Measurements from ENCODE around the gene LARP1. TPM values are rescaled to one million over a fixed set of nuclear protein-coding genes. Genes with fewer than 3 reads are reported as not detected.

LARP1 gene
- total and polyA plus RNA-seq, 9 of the 15 experiments (the other 6 are each of a cell fraction or from before 2014, with no cell fraction given): 22.6 to 300 (median 92.0) TPM

DNA sequence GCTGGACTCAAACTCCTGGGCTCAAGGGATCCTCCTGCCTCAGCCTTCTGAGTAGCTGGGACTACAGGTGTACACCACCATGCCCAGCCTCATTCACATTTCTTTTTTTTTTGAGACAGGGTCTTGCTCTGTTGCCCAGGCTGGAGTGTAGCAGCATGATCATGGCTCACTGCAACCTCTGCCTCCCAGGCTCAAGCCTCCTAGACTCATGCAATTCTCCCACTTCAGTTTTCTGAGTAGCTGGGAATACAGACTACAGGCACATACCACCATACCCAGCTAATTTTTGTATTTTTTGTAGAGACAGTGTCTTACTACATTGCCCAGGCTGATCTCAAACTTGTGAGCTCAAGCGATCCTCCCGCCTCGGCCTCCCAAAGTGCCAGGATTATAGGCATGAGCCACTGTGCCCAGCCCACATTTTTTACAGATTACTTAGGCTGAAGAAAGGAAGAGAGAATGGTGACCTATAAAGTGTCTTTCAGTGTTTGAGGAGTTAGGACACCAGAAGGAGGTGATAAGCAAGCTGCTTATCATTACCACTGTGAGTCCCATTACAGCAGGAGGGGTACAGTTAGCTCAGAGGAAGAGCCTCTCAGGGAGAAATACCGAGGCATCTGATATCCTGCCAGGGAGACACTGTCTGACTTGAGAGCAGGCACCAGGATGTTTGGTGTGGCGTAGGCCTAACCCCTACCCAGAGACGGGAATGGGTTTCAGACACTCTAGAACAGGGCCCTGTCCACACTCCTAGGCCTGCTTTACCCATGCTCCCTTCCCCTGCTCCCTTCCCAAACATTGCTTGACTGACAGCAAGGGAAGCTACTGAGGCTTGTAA, 85.5 kb downstream of the LARP1 start (continued):
- TF ChIP-seq ERF (CRISPR knock-in tag; IDR thresholded peaks at IDR 0.05) (peak; percentile 65; the same call in 1 of the 2 replicates), KLF16 (IDR thresholded peaks at IDR 0.05) (peak; percentile 90), BRF1 (IDR thresholded peaks at IDR 0.05; ENCODE audit: borderline replicate concordance, extremely low read depth, insufficient read length) (no peak), SMARCA4 (IDR thresholded peaks at IDR 0.05) (peak; percentile 95), FOXM1 (IDR thresholded peaks at IDR 0.05; ENCODE audit: low read depth) (peak; percentile 71; the same call in 1 of the 2 replicates), FOXM1 (CRISPR knock-in tag; IDR thresholded peaks at IDR 0.05; ENCODE audit: low read depth) (no peak), PTTG1 (tag; IDR thresholded peaks at IDR 0.05; ENCODE audit: low read depth) (no peak), DPF2 (IDR thresholded peaks at IDR 0.05) (peak; percentile 97), HDAC1 (IDR thresholded peaks at IDR 0.05) (peak in 1 of 2 experiments; percentile 75; a peak in 1 of 4 replicates), CBFA2T2 (conservative IDR thresholded peaks at IDR 0.05) (peak; percentile 94), HOMEZ (CRISPR knock-in tag; IDR thresholded peaks at IDR 0.05) (no peak), RBM15 (IDR thresholded peaks at IDR 0.05; ENCODE audit: insufficient read depth, low read length) (no peak), SMARCA5 (IDR thresholded peaks at IDR 0.05) (peak; percentile 81; the same call in 1 of the 2 replicates), ZNF589 (CRISPR knock-in tag; IDR thresholded peaks at IDR 0.05; ENCODE audit: low read depth) (peak; percentile 76), ZSCAN29 (IDR thresholded peaks at IDR 0.05) (no peak), NUFIP1 (IDR thresholded peaks at IDR 0.05; ENCODE audit: partially characterized antibody) (no peak), FOXK2 (conservative IDR thresholded peaks at IDR 0.05 in 1 of 2, IDR thresholded peaks at IDR 0.05 in 1 of 2; ENCODE audit: low read depth in 2 of 2) (0 out of 4 replicates have a peak, but pooled peaks of 1 of the 2 experiments have one; percentile 15)
- TF ChIP-seq, protein P1, sequence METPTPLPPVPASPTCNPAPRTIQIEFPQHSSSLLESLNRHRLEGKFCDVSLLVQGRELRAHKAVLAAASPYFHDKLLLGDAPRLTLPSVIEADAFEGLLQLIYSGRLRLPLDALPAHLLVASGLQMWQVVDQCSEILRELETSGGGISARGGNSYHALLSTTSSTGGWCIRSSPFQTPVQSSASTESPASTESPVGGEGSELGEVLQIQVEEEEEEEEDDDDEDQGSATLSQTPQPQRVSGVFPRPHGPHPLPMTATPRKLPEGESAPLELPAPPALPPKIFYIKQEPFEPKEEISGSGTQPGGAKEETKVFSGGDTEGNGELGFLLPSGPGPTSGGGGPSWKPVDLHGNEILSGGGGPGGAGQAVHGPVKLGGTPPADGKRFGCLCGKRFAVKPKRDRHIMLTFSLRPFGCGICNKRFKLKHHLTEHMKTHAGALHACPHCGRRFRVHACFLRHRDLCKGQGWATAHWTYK (CRISPR knock-in tag; IDR thresholded peaks at IDR 0.05): 0 out of 2 replicates have a peak, but pooled peaks have one; percentile 43
- TF ChIP-seq, protein P2, sequence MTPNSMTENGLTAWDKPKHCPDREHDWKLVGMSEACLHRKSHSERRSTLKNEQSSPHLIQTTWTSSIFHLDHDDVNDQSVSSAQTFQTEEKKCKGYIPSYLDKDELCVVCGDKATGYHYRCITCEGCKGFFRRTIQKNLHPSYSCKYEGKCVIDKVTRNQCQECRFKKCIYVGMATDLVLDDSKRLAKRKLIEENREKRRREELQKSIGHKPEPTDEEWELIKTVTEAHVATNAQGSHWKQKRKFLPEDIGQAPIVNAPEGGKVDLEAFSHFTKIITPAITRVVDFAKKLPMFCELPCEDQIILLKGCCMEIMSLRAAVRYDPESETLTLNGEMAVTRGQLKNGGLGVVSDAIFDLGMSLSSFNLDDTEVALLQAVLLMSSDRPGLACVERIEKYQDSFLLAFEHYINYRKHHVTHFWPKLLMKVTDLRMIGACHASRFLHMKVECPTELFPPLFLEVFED (CRISPR knock-in tag; conservative IDR thresholded peaks at IDR 0.05): 0 out of 2 replicates have a peak, but pooled peaks have one; percentile 20
- TF ChIP-seq, protein P3, sequence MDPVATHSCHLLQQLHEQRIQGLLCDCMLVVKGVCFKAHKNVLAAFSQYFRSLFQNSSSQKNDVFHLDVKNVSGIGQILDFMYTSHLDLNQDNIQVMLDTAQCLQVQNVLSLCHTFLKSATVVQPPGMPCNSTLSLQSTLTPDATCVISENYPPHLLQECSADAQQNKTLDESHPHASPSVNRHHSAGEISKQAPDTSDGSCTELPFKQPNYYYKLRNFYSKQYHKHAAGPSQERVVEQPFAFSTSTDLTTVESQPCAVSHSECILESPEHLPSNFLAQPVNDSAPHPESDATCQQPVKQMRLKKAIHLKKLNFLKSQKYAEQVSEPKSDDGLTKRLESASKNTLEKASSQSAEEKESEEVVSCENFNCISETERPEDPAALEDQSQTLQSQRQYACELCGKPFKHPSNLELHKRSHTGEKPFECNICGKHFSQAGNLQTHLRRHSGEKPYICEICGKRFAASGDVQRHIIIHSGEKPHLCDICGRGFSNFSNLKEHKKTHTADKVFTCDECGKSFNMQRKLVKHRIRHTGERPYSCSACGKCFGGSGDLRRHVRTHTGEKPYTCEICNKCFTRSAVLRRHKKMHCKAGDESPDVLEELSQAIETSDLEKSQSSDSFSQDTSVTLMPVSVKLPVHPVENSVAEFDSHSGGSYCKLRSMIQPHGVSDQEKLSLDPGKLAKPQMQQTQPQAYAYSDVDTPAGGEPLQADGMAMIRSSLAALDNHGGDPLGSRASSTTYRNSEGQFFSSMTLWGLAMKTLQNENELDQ (CRISPR knock-in tag; IDR thresholded peaks at IDR 0.05; ENCODE audit: borderline replicate concordance): no peak
- TF ChIP-seq, protein P4, sequence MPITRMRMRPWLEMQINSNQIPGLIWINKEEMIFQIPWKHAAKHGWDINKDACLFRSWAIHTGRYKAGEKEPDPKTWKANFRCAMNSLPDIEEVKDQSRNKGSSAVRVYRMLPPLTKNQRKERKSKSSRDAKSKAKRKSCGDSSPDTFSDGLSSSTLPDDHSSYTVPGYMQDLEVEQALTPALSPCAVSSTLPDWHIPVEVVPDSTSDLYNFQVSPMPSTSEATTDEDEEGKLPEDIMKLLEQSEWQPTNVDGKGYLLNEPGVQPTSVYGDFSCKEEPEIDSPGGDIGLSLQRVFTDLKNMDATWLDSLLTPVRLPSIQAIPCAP (CRISPR knock-in tag; IDR thresholded peaks at IDR 0.05; ENCODE audit: borderline replicate concordance): no peak
